K562 (cell line): ENCODE data around the gene TMEM209. TPM values are rescaled to one million over a fixed set of nuclear protein-coding genes. Genes with fewer than 3 reads are reported as not detected.
A peak's percentile ranks its signal among the peaks of the same experiment; 100 is the strongest.

ENCODE experiments used
- ADNP ChIP-seq: fragments of 200-800 bp; sonication (Bioruptor generic); IDR thresholded peaks from 2 replicates; pipeline ENCODE4 v1.6.1; 2016; ENCODE audit warnings: missing genetic modification characterization, missing compliant biosample characterization
- CC2D1A ChIP-seq: fragments of 450-650 bp; IDR thresholded peaks from 2 replicates; pipeline ENCODE4 v1.6.1; 2017; ENCODE audit warnings: mild to moderate bottlenecking
- DPF2 ChIP-seq: fragments of 450-650 bp; IDR thresholded peaks from 2 replicates; pipeline ENCODE4 v1.6.1; 2016
- JUNB ChIP-seq: fragments of 450-650 bp; formaldehyde crosslinking; conservative IDR thresholded peaks from 2 replicates; pipeline ENCODE4 v1.4.0; 2020; ENCODE audit warnings: mild to moderate bottlenecking
- KLF13 ChIP-seq: fragments of 450-650 bp; IDR thresholded peaks from 2 replicates; pipeline ENCODE4 v1.6.1; 2016; ENCODE audit warnings: missing genetic modification characterization, low read depth, mild to moderate bottlenecking, missing compliant biosample characterization, moderate library complexity, borderline replicate concordance
- LARP7 ChIP-seq: fragments of 450-650 bp; IDR thresholded peaks from 2 replicates; pipeline ENCODE4 v1.6.1; 2016
- NR2C2 ChIP-seq, 2 experiments: fragments of 200-800 bp in 1 of 2; sonication (Bioruptor generic) in 1 of 2; sonication (generic) in 1 of 2; formaldehyde crosslinking in 1 of 2; IDR thresholded peaks; 2 replicates each; pipeline versions ENCODE4 v1.6.1 to v1.8.0; 2016 to 2022; ENCODE audit warnings: mild to moderate bottlenecking in 1 of 2, missing compliant biosample characterization in 1 of 2, missing genetic modification characterization in 1 of 2, missing genetic modification reagents in 1 of 2
- TARDBP ChIP-seq: fragments of 450-650 bp; IDR thresholded peaks from 2 replicates; pipeline ENCODE4 v1.6.1; 2016
- ZFP30 ChIP-seq: fragments of 250-450 bp; sonication (Bioruptor Pico); IDR thresholded peaks from 2 replicates; pipeline ENCODE4 v1.8.0; 2022; ENCODE audit warnings: moderate library complexity, mild to moderate bottlenecking, inconsistent platforms, borderline replicate concordance
- ZNF324 ChIP-seq: fragments of 250-450 bp; sonication (Bioruptor Pico); IDR thresholded peaks from 2 replicates; pipeline ENCODE4 v1.4.0; 2020; ENCODE audit warnings: mild to moderate bottlenecking
- polyA plus RNA-seq, 8 experiments: library from polyadenylated mRNA; depleted of rRNA in 4 of 8; stranded (reverse) in 5 of 8; unstranded in 3 of 8; fragments of >200 nt; fragmentation: Nextera tagmentation in 2 of 8; fragmentation: Illumina TruSeq in 1 of 8; extraction: Ambion mirVana in 2 of 8; extraction: Trizol in 1 of 8; gene quantifications; 2 replicates each; pipeline versions ENCODE4 v1.2.1 to v1.2.3, GENCODE V29; 2011 to 2014; ENCODE audit warnings: inconsistent platforms in 1 of 8, missing spikeins in 1 of 8
- total RNA-seq, 7 experiments: library from RNA; depleted of rRNA in 6 of 7; stranded (reverse); fragments of >200 nt in 6 of 7; fragmentation: Illumina TruSeq in 2 of 7; extraction: Trizol in 2 of 7; gene quantifications; 2 replicates each; pipeline versions ENCODE4 v1.2.1 to v1.2.3, GENCODE V29; 2011 to 2021; ENCODE audit warnings: low replicate concordance in 1 of 7
- TF ChIP-seq, protein P1 (sequence below): fragments of 200-800 bp; sonication (Bioruptor generic); IDR thresholded peaks from 2 replicates; pipeline ENCODE4 v1.6.1; 2017; ENCODE audit warnings: missing genetic modification characterization, missing compliant biosample characterization
- TF ChIP-seq, protein P2 (sequence below): sonication (generic); formaldehyde crosslinking; IDR thresholded peaks from 2 replicates; pipeline ENCODE4 v1.8.0; 2022; ENCODE audit warnings: mild to moderate bottlenecking, missing genetic modification reagents
- TF ChIP-seq, protein P3 (sequence below), 2 experiments: fragments of 450-650 bp in 1 of 2; sonication (generic) in 1 of 2; formaldehyde crosslinking; conservative IDR thresholded peaks; 2 replicates each; pipeline versions ENCODE4 v1.4.0 to v1.8.1; 2020 to 2022; ENCODE audit warnings: mild to moderate bottlenecking in 1 of 2, missing genetic modification reagents in 1 of 2
- TF ChIP-seq, protein P4 (sequence below): fragments of 150-350 bp; IDR thresholded peaks from 2 replicates; pipeline ENCODE4 v1.6.1; 2014; ENCODE audit warnings: low read depth, mild to moderate bottlenecking, low read length, borderline replicate concordance

The TMEM209 gene
- total and polyA plus RNA-seq, 9 of the 15 experiments (the other 6 are each of a cell fraction or from before 2014, with no cell fraction given): 36.8 to 116 (median 76.6) TPM

DNA sequence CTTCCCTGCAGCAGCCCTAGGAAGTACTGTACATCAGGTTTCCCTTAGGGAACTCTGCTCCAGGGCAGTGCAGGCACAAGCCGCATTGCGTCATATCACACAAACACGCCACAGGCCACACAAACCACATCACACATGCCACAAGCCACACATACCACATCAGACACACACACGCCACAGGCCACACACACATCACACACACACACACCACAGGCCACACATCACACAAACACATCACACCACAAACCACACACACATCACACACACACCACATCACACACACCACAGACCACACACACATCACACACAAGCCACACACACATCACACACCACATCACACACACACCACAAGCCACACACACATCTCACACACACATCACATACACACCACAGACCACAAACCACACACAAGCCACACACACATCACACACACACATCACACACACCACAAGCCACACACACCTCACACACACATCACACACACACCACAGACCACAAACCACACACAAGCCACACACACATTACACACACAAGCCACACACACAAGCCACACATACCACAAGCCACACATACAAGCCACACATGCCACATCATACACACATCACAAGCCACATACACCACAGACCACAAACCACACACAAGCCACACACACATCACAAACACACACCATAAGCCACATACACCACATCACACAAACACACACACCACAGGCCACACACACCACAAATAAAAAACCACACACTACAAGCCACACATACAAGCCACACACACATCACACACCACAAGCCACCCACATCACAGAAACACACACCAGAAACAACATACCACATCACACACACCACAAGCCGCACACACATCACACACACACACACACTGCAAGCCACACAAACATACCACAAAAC, 53.4 kb downstream of the TMEM209 start (continued):
- TF ChIP-seq, protein P1, sequence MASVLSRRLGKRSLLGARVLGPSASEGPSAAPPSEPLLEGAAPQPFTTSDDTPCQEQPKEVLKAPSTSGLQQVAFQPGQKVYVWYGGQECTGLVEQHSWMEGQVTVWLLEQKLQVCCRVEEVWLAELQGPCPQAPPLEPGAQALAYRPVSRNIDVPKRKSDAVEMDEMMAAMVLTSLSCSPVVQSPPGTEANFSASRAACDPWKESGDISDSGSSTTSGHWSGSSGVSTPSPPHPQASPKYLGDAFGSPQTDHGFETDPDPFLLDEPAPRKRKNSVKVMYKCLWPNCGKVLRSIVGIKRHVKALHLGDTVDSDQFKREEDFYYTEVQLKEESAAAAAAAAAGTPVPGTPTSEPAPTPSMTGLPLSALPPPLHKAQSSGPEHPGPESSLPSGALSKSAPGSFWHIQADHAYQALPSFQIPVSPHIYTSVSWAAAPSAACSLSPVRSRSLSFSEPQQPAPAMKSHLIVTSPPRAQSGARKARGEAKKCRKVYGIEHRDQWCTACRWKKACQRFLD: no peak
- no peak; the same call in 1 of the 2 replicates for TF ChIP-seq CC2D1A
- no peak for TF ChIP-seq ZFP30 (CRISPR knock-in tag)
- no peak for TF ChIP-seq ZNF324 (CRISPR knock-in tag)
- TF ChIP-seq DPF2: peak; percentile 47; the same call in 1 of the 2 replicates
- TF ChIP-seq, protein P2, sequence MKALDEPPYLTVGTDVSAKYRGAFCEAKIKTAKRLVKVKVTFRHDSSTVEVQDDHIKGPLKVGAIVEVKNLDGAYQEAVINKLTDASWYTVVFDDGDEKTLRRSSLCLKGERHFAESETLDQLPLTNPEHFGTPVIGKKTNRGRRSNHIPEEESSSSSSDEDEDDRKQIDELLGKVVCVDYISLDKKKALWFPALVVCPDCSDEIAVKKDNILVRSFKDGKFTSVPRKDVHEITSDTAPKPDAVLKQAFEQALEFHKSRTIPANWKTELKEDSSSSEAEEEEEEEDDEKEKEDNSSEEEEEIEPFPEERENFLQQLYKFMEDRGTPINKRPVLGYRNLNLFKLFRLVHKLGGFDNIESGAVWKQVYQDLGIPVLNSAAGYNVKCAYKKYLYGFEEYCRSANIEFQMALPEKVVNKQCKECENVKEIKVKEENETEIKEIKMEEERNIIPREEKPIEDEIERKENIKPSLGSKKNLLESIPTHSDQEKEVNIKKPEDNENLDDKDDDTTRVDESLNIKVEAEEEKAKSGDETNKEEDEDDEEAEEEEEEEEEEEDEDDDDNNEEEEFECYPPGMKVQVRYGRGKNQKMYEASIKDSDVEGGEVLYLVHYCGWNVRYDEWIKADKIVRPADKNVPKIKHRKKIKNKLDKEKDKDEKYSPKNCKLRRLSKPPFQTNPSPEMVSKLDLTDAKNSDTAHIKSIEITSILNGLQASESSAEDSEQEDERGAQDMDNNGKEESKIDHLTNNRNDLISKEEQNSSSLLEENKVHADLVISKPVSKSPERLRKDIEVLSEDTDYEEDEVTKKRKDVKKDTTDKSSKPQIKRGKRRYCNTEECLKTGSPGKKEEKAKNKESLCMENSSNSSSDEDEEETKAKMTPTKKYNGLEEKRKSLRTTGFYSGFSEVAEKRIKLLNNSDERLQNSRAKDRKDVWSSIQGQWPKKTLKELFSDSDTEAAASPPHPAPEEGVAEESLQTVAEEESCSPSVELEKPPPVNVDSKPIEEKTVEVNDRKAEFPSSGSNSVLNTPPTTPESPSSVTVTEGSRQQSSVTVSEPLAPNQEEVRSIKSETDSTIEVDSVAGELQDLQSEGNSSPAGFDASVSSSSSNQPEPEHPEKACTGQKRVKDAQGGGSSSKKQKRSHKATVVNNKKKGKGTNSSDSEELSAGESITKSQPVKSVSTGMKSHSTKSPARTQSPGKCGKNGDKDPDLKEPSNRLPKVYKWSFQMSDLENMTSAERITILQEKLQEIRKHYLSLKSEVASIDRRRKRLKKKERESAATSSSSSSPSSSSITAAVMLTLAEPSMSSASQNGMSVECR (CRISPR knock-in tag): peak; percentile 68
- peak; percentile 92 for TF ChIP-seq LARP7
- TF ChIP-seq JUNB: no peak
- no peak for TF ChIP-seq KLF13 (tag)
- TF ChIP-seq, protein P3, sequence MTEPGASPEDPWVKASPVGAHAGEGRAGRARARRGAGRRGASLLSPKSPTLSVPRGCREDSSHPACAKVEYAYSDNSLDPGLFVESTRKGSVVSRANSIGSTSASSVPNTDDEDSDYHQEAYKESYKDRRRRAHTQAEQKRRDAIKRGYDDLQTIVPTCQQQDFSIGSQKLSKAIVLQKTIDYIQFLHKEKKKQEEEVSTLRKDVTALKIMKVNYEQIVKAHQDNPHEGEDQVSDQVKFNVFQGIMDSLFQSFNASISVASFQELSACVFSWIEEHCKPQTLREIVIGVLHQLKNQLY (CRISPR knock-in tag; conservative IDR thresholded peaks at IDR 0.05): 0 out of 4 replicates have a peak, but pooled peaks of 1 of the 2 experiments have one; percentile 52
- peak; percentile 69; the same call in 1 of the 2 replicates for TF ChIP-seq ADNP (tag)
- 0 out of 2 replicates have a peak, but pooled peaks have one; percentile 19 for TF ChIP-seq TARDBP
- TF ChIP-seq NR2C2 (CRISPR knock-in tag; IDR thresholded peaks at IDR 0.05): peak; percentile 51; the same call in 1 of the 2 replicates
- TF ChIP-seq NR2C2 (tag; IDR thresholded peaks at IDR 0.05): no peak
- TF ChIP-seq, protein P4, sequence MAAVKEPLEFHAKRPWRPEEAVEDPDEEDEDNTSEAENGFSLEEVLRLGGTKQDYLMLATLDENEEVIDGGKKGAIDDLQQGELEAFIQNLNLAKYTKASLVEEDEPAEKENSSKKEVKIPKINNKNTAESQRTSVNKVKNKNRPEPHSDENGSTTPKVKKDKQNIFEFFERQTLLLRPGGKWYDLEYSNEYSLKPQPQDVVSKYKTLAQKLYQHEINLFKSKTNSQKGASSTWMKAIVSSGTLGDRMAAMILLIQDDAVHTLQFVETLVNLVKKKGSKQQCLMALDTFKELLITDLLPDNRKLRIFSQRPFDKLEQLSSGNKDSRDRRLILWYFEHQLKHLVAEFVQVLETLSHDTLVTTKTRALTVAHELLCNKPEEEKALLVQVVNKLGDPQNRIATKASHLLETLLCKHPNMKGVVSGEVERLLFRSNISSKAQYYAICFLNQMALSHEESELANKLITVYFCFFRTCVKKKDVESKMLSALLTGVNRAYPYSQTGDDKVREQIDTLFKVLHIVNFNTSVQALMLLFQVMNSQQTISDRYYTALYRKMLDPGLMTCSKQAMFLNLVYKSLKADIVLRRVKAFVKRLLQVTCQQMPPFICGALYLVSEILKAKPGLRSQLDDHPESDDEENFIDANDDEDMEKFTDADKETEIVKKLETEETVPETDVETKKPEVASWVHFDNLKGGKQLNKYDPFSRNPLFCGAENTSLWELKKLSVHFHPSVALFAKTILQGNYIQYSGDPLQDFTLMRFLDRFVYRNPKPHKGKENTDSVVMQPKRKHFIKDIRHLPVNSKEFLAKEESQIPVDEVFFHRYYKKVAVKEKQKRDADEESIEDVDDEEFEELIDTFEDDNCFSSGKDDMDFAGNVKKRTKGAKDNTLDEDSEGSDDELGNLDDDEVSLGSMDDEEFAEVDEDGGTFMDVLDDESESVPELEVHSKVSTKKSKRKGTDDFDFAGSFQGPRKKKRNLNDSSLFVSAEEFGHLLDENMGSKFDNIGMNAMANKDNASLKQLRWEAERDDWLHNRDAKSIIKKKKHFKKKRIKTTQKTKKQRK: no peak
